Tibial artery (tissue), 4 donors: ENCODE data around the gene DENND11.

Experiments used
- DNase-seq, 2 donors: peaks; one replicate each; pipeline ENCODE4 v3.0.0-alpha.2; 2019
- H3K27ac ChIP-seq, 2 donors: fragments of 200-600 bp; sonication (generic) in 1 of 2; 1 replicate in 1 of 2; 2 replicates in 1 of 2; pipeline ENCODE4 v1.5.1; 2018 to 2019; ENCODE audit warnings: mild to moderate bottlenecking in 1 of 2
- H3K27me3 ChIP-seq, 2 donors: fragments of 200-600 bp; sonication (generic) in 1 of 2; one replicate each; pipeline versions ENCODE4 v1.5.1 to v1.6.0; 2016 to 2019
- H3K36me3 ChIP-seq, 3 donors: fragments of 200-600 bp; sonication (generic) in 2 of 3; one replicate each; pipeline ENCODE4 v1.5.1; 2016 to 2019; ENCODE audit warnings: mild to moderate bottlenecking in 2 of 3
- H3K4me1 ChIP-seq, 4 donors: fragments of 200-600 bp; sonication (generic) in 2 of 4; 1 replicate in 3 of 4; 2 replicates in 1 of 4; pipeline ENCODE4 v1.5.1; 2016 to 2019
- H3K4me3 ChIP-seq, 2 donors: fragments of 200-600 bp; sonication (generic) in 1 of 2; 1 replicate in 1 of 2; 2 replicates in 1 of 2; pipeline ENCODE4 v1.5.1; 2018 to 2019; ENCODE audit warnings: mild to moderate bottlenecking in 2 of 2
- H3K9me3 ChIP-seq, 3 donors: fragments of 200-600 bp; sonication (generic) in 1 of 3; one replicate each; pipeline ENCODE4 v1.5.1; 2016 to 2019
- intact Hi-C: fragments of 100-400 bp; cut with DNase I; formaldehyde crosslinking; loops from one replicate; pipeline ENCODE4 v1.15.0; 2023; ENCODE audit warnings: low total_unique reads
- TF ChIP-seq, protein P1 (sequence below), 2 experiments: fragments of 200-600 bp in 1 of 2; fragments of 450-650 bp in 1 of 2; IDR thresholded peaks; one replicate each; pipeline ENCODE4 v1.5.1; 2017 to 2019; ENCODE audit warnings: antibody characterized with exemption in 2 of 2, mild to moderate bottlenecking in 1 of 2, moderate library complexity in 1 of 2

The DENND11 gene

DNA sequence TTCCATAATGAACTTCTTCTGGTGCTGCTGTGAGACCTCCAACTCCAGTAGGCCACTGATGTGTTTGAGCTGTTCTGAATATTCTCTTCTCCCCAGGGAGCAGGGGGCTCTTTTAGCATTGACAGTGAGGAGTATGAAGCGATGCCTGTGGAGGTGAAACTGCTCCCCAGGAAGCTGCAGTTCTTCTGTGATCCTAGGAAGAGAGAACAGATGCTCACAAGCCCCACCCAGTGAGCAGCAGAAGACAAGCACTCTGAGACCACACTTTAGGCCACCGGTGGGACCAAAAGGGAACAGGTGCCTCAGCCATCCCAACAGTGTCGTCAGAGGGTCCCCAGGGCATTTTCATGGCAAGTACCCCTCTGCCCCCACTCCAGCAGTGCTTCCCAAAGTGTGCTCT is 49.3 kb downstream of the DENND11 start:
- peak in 1 of 2 donors; percentile 43 for DNase-seq
- intact Hi-C loops = loop anchor here (5.0 kb wide), 1 partner anchor 100 kb away; the partner anchor contains the start of gene AGK
- H3K9me3 ChIP-seq = no peaks in the 10 kb centered on the region
- no peak overlapping the region for H3K4me3 ChIP-seq
- peaks cover 7 to 22% (median 7%) of the 10 kb centered on the region in 3 donors for H3K36me3 ChIP-seq
- no peaks in the 10 kb centered on the region for H3K27me3 ChIP-seq
- TF ChIP-seq, protein P1, sequence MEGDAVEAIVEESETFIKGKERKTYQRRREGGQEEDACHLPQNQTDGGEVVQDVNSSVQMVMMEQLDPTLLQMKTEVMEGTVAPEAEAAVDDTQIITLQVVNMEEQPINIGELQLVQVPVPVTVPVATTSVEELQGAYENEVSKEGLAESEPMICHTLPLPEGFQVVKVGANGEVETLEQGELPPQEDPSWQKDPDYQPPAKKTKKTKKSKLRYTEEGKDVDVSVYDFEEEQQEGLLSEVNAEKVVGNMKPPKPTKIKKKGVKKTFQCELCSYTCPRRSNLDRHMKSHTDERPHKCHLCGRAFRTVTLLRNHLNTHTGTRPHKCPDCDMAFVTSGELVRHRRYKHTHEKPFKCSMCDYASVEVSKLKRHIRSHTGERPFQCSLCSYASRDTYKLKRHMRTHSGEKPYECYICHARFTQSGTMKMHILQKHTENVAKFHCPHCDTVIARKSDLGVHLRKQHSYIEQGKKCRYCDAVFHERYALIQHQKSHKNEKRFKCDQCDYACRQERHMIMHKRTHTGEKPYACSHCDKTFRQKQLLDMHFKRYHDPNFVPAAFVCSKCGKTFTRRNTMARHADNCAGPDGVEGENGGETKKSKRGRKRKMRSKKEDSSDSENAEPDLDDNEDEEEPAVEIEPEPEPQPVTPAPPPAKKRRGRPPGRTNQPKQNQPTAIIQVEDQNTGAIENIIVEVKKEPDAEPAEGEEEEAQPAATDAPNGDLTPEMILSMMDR (IDR thresholded peaks at IDR 0.05) = no peak
- peaks cover 0 to 29% (median 5%) of the 10 kb centered on the region in 4 donors for H3K4me1 ChIP-seq
- H3K27ac ChIP-seq = no peak overlapping the region
